GM11168 (cell line): ENCODE measurements around the gene SGSH.

Experiments used
- in situ Hi-C: fragments of 300-500 bp; cut with MboI; formaldehyde crosslinking; loops from one replicate; pipeline ENCODE4 v1.12.0; 2022; ENCODE audit warnings: low sequenced_read_pairs; ENCODE audit not compliant: unreplicated experiment

Gene SGSH

DNA sequence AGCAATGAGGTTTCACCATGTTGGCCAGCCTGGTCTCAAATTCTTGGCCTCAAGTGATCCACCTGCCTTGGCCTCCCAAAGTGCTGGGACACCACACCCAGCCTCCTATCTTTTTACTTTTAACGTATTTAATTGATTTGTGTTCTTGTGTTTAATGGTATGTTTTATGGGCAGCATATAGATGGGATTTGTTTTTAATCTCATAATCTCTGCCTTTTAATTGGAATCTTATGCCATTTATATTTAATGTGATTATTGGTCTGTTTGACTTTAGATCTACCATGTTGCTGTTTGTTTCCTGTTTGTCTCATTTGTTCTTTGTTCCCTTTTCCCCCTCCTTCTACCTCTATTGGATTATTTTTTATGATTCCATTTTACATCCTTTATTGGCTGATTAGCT lies 12.3 kb upstream of the SGSH start:
- in situ Hi-C loops = no loop called here

DNA sequence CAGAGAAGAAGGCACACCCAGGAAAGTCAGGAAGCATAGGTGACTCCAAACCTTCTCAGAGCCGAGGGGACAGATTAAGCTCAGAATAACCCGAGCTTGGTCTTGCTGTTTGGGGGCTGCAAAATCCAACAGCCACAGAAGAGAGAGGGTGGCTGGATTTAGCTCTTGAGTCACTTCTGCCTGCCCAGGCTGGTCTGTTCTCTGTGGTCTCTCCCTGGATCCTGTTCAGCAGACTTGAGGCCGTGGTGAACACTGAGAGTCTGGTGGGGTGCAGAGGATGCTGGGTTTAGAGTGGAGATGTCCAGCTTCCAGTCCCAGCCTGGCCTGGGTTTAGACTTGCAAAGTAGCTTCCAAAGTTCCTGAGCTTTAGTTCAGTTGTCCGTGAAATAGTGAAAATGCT lies 8.9 kb upstream of the SGSH start:
- in situ Hi-C loops = no loop called here

DNA sequence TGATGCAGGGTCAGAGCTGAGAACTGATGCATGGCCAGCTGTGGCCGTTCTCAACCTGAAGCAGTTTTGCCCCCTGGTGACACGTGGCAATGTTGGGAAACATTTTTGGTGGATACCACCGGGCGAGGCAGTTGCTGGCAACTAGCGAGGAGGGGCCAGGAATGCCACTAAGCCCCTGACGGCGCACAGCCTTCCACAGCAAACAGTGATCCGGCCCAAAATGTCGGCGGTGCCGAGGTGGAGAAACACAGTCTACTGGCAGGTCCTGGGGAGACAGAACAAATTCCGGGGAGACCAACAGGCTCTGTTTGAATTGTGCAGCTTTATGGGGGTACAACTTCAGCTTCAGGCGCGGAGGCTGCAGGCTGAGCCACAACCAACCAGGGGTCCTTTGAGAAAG lies 8.3 kb upstream of the SGSH start:
- in situ Hi-C loops = no loop called here

DNA sequence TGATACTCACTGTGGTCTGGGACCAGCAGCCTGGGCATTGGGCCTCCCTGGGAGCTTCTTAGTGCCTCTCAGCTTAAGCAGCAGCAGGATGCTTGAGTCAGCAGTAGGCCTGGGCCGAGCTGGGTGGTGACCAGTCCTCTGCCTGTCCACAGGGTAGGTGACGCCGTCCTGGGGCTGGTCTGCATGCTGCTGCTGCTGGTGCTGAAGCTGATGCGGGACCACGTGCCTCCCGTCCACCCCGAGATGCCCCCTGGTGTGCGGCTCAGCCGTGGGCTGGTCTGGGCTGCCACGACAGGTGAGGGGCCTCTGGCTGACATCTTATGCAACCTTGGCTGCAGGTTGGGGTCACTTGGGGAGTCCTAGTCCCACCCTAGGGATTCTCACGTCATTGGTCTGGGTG lies 7.5 kb upstream of the SGSH start:
- in situ Hi-C loops = no loop called here

DNA sequence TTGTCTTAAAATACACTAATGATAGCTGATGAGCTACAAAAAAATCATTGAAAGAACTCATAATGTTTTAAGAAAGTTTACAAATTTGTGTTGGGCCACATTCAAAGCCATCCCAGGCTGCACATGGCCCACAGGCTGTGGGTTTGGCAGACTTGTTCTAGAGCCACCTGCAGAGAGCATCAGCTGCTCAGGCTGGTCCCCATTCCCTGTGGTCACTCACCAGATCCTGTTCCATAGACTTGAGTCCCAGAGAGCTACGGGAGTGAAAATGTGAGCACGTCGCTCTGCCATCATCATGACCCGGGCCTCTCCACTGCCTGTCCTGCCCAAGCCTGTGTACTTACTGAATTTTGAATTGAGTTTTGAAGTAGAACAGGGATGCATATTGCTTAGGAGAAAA lies 7.0 kb upstream of the SGSH start:
- in situ Hi-C loops = no loop called here

DNA sequence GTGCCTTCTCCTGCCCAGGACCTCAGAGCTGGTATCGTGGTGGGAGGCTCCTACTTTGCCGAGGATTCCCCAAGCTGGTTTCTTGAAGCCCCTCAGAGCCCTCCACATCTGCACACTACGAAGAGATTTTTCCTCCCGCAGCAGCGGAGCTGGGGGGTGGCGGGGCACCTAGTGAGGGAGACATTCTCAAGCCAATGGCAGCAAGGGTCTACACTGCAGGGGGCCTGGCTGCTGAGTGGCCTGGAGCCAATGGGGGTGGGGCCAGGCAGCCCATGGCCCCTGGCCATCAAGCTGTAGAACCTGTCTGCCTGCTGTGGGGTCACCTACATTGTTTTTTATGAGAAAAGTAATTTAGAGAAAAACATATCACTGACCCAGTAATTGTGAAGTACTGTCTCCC lies 5.1 kb upstream of the SGSH start:
- in situ Hi-C loops = no loop called here

DNA sequence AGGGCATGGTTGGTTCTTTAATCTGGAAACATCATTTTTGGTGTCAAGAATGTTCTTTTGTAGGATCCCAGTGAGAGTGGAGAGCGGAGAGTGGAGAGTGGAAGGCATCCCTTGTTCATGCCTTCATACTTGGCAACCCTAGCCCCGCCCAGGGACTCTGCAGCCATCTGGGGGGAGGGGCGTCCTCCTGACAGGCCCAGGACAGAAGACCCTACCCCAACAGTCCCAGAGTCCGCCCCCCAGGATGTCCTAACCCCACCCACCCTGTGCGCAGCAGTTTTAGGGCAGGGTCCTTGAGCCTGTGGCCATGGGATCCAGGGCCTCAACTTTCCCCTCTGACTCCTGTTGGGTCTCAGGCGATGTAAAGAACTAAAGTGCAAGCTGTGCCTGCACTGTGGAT lies 4.5 kb upstream of the SGSH start:
- in situ Hi-C loops = no loop called here

DNA sequence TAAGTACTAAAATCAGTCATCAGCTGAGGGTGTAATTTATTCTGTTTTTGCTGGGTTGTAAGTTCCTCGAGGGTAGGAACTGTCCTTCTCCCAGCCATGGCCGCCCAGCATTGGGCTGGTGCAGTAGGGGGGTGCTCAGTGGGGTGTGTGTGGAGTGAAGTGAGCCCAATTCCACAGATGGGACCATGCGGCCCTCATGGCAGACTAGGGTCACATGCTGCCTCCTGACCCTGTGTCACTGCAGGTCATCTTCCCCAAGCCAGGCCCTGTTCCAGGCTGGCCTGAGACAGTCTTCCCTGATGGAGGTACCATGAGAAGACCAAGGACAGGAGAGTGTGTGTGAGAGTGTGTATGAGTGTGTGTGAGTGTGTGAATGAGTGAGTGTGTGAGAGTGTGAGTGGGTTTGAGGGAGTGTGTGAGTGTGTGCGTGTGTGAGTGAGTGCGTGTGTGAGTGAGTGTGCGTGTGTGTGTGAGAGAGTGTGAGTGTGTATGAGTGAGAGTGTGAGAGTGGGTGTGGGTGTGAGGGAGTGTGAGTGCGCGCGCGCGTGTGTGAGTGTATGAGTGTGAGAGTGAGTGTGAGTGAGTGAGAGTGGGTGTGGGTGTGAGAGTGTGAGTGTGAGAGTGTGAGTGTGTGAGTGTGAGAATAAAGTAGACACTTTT lies 3.8 kb upstream of the SGSH start:
- in situ Hi-C loops = no loop called here

DNA sequence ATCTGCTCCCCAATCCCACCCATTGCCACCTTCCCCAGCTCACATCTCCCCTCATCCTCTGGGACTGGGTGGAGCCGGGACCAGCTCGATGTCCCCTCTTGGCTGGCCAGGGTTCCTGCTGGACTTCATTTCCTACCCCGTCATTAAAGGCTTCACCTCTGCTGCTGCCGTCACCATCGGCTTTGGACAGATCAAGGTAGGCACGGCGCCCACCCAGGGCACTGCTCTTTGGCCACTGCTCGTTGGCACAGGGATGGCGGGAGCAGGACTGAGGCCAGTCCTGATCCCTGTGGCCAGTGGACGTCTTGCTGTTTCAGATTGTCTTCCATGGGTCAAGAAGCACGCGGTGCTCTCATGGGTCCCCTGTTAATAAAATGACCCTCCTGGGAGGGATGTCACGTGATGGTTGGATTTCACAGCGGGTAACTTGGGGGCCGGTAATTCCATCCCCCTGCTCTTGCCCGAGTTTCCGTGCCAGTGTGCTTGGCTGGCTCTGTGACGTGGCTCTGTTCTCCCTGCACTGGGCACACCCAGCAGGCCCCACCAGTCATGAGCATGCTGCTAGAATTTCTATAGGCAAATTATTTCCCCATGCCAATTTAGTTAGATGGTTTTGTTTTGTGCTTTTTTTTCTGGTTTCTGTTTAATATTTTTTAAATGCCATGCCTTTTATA lies 3.1 kb upstream of the SGSH start:
- in situ Hi-C loops = no loop called here

DNA sequence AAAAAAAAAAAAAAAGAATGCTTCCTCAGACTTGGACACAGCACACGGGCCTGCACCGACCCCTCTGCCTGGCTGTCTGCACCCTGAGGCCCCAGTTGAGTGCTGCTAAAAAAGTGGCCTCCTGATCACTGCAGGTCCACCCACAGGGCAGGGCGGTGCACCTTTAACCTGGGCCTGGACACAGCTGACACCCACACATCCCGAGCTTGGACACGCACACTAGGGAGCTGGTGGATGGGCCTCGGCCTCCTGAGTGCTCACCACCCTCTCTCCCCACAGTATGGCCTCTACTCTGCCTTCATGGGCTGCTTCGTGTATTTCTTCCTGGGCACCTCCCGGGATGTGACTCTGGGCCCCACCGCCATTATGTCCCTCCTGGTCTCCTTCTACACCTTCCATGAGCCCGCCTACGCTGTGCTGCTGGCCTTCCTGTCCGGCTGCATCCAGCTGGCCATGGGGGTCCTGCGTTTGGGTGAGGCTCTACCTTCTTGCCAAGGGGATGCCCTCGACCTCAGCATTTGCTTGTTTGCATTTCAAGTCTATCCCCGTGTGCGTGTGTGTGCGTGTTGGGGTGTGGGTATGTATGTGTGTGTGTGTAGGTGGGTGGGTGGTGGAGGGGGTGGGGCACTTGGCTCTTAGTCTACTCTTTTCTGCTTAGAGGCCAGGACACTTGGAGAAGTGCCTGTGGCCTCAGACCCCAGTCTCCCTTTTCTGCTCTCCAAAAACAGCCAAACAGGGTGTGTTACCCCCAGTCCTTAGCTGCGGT lies 2.4 kb upstream of the SGSH start:
- in situ Hi-C loops = no loop called here

DNA sequence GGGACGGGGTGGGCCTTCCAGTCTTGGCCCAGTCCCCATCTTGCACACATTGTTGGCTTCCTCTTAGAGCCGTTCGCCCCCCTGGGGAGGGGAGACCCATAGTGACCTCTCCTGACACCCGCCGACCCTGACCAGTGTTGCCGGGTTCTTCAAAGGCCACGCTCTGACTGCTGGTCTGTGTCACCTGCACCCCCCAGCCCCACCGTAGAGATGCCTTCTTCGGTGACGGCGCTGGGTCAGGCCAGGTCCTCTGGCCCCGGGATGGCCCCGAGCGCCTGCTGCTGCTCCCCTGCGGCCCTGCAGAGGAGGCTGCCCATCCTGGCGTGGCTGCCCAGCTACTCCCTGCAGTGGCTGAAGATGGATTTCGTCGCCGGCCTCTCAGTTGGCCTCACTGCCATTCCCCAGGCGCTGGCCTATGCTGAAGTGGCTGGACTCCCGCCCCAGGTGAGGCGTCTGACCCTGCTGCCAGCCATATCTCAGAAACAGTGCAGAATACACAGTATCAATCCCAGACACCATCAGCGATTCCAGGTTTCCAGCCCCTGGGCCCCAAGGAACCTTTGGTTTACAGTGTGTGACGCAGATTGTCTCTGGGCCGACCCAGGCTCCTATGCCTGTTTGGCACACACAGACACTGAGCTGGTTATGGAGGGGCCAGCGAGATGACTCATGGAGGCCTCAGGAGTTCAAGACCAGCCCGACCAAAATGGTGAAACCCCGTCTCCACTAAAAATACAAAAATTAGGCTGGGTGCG lies 1.4 kb upstream of the SGSH start:
- in situ Hi-C loops = no loop called here

DNA sequence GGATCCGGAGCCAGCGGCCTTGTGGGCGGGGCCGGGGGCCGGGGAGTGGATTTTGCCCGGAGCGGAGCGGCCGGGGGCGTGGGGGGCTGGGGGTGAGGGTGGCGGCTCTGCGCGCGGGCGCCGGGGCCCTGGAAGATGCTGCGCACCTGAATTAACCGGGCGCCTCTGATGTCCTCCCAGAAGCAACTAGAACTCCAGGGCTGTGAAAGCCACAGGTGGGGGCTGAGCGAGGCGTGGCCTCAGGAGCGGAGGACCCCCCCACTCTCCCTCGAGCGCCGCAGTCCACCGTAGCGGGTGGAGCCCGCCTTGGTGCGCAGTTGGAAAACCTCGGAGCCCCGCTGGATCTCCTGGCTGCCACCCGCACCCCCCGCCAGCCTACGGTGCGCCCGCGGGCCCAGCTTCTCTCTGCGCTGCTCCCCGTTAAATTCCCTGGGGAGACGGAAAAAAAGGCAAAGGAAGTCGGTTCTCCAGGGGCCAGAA lies 643 bp upstream of the SGSH start:
- in situ Hi-C loops = no loop called here

DNA sequence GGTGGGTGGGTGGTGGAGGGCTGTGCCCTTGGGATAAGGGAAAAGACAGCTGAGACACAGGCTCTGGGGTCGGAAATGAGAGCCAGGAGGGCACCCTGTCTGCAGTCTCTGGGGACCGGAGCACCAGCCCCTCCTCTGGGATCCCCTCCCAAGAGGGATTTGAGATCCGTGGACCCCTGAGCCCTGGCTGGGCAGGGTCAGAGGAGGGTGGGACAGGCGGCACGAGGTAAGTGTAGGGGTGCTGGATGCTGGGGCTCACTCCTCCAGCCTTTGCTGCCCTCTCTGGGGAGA lies 425 bp downstream of the SGSH start:
- in situ Hi-C loops = no loop called here

DNA sequence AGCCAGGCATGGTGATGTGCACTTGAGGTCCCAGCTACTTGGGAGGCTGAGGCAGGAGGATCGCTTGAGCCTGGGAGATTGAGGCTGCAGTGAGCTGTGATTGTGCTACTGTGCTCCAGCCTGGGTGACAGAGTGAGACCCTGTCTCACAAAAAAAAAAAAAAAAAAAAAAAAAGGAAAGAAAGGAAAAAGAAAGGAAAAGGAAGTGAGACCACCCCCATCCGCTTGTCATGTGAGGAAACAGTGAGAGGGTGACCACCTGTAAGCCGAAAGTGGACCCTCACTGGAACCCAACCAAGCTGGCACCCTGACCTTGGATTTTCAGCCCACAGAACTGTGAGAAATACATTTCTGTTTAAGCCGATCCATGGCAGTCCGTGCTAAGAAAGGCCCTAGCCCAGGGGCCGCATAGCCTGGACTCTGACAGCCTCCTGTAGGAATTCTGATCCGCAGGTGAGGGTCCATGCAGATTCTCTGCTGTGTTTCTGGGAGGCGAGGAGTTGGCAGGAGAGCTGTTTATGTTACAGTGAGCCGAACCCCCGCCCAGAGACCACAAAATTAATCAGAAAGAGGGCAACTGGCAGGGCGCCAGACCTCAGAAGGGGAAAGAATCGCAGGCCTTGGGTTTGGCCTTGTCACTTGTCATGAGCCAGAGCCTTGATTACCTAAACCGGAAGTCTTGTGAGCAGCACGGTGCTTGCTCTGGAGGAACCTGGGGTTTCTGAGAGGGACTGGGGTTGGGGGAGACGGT lies 945 bp downstream of the SGSH start:
- in situ Hi-C loops = no loop called here

DNA sequence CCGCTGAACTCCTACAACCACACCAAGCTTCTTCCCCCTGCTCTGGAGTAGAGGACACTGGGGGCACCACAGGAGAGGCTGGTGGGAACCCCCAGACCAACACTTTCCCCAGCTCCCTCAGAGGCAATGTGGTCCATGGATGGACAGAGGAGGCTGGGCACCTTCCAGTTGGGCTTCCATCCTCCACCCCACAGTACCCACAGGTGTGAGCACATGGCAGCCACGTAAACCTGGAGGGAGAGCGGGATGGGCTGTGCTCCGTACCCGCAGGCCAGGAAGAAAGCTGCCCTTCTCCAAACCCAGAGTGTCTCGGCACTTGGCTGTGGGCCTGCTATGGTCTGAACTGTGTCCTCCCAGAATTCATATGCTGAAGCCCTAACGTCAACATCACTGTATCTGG lies 1.7 kb downstream of the SGSH start:
- in situ Hi-C loops = no loop called here

DNA sequence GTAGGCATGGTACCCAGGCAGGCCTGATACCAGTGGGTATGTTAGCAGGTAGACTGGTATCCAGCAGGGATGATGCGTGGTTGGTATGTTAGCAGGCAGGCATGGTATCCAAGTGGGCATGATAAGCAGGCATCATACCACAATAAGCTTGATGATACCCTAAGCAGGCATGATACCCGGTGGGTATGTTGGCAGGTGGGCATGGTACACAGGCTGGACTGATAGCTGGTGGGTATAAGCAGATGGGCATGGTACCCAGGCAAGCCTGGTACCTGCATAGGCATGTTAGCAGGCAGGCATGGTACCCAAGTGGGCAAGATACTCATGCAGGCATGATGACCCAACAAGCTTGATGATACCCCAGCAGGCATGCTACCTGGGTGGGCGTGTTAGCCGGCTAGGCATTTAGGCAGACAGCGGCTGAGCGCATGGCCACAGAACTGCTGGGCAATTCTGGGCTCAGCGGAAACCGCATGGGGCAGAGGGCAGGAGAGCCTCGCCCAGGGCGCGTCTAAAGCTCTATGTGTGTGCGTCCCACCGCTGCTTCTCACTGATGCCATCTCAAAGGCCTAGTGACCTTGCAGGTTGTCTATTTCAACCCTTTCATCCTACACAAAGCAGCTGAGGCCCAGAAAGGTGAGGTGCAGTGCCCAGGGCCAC lies 2.3 kb downstream of the SGSH start:
- in situ Hi-C loops = no loop called here

DNA sequence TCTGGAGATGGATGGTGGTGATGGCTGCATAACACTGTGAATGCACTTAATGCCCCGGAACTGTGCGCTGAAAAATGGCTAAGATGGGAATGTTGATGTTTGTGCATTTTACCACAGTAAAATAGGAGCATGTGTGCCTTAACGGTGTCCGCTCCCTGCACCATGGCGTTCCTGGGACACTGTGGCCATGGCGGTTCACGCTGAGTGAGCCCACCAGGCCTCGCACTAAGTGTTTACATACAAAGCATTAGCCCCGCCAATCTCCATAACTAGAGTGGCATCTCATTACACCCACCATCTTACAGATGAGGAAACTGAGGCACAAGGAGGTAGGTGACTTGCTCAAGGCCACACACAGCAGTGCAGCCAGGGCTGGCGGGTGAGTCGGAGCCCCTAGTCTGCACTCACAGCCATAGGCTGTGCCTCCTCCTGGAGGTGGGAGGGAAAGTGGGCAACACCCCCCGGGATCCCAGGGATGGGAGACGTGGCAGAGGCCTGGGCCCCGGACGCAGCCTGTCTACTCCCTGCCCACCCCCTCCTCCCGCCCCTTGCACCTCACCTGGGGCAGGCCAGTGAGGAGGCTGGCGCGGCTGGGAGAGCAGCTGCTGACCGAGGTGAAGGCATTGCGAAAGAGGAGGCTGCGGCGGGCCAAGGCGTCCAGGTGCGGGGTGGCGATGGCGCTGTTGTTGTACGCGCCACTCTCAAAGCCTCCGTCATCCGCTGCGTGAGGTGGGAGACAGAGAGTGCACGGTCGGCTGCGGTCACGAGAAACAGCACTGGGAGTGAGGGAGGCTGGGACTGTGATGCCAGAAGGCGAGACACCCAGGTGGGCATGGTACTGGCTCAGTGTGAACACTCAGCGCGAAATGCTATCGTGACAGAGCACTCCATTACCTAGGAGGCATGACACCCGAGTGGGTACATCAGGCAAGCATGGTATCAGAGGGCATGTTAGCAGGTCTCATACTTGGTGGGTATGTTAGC lies 3.4 kb downstream of the SGSH start:
- in situ Hi-C loops = no loop called here

DNA sequence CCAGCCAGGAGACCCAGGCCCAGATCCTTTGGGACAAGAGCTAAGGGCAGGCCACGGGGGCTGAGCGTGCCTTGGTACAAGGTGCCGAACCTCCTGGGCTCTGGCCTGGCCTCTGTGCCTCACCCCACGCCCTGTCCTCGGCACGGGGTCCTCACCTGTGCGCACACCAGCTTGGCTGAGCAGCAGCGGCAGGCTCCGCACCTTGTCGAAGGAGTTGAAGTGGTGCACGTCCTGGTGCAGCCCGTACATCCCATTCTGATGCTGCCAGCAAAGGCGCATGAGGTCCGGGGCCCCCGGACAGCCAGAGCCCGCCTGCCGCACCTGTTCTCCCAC lies 5.3 kb downstream of the SGSH start:
- in situ Hi-C loops = no loop called here
